ENCODE data around the gene POU6F2.

Gene POU6F2

DNA sequence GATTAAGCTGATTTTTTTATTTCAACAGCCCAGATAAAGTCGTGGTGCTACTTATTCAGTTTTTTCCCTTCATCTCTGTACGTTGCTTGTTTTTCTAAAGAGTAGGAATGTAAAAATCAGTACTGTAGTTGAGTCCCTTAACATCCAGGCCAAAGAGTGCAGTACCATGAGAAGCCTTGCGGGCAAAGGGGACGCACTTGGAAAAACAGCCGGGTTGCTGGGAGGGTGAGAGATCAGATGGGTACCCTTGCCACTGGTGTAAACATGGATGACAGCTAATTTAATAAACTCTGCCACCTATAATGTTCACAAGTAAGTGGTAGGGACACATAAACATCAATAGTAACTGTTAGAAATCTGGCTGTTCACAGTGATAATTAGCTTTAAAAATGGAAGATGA is 175.9 kb downstream of the POU6F2 start:
- Histone ChIP-seq H3K36me3 (ENCODE audit: control insufficient read depth, insufficient read depth, low read length) (no peaks in the 10 kb centered on the region), H3K27me3 (replicated peaks; ENCODE audit: control insufficient read depth, insufficient read depth, low read length, poor library complexity, severe bottlenecking) (peaks cover 4% of the 10 kb centered on the region), H3K4me1 (ENCODE audit: control insufficient read depth, insufficient read depth, low read length, poor library complexity, severe bottlenecking) (no peaks in the 10 kb centered on the region), H3K27ac (ENCODE audit: insufficient read depth, low read length, poor library complexity, severe bottlenecking) (no peak overlapping the region), H3K9me3 (ENCODE audit: control insufficient read depth, low read length) (no peaks in the 10 kb centered on the region), H3K4me3 (ENCODE audit: insufficient read depth, low read depth, low read length, poor library complexity, severe bottlenecking) (no peak overlapping the region)
- DNase-seq: no peak

DNA sequence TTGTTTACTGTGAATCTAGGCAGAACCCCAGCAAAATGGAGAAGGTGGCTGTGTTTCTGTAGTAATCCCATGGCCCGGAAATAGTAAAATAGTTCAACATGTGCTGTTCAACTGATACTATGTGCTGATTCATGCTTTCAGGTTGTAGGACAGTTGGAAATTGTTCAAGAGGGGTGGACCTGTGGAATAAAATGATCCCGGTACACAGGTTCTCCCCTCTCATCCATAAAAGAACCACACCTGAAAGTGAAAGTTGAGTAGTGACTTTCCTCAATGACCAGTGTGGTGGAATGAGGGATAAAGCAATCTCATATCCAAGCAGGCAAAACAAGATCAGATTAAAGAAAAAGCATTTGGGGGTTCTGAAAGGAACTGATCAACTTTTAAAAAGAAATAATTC is 177.1 kb downstream of the POU6F2 start:
- DNase-seq: no peak
- H3K4me1 ChIP-seq (ENCODE audit: control insufficient read depth, insufficient read depth, low read length, poor library complexity, severe bottlenecking): no peaks in the 10 kb centered on the region
- H3K36me3 ChIP-seq (ENCODE audit: control insufficient read depth, insufficient read depth, low read length): no peaks in the 10 kb centered on the region
- H3K27ac ChIP-seq (ENCODE audit: insufficient read depth, low read length, poor library complexity, severe bottlenecking): no peak overlapping the region
- H3K27me3 ChIP-seq (replicated peaks; ENCODE audit: control insufficient read depth, insufficient read depth, low read length, poor library complexity, severe bottlenecking): peaks cover 4% of the 10 kb centered on the region
- H3K9me3 ChIP-seq (ENCODE audit: control insufficient read depth, low read length): no peaks in the 10 kb centered on the region
- H3K4me3 ChIP-seq (ENCODE audit: insufficient read depth, low read depth, low read length, poor library complexity, severe bottlenecking): no peak overlapping the region

DNA sequence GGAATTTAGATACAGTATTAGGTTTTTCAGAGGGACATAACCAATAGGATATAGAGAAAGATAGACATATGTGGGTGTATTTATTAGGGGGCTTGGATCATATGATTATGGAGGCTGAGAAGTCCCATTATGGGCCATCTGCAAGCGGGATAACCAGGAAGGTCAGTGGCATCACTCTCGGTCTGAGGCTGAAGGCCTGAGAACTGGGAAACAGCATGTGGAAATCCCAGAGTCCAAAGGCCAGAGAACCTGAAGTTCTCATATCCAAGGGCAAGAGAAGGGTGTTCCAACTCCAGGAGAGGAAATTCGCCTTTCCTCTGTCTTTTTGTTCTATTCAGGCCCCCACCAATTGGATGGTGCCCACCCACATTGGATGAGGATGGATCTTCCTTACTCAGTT is 180.7 kb downstream of the POU6F2 start:
- Histone ChIP-seq H3K27me3 (replicated peaks; ENCODE audit: control insufficient read depth, insufficient read depth, low read length, poor library complexity, severe bottlenecking) (peaks cover 4% of the 10 kb centered on the region), H3K4me1 (ENCODE audit: control insufficient read depth, insufficient read depth, low read length, poor library complexity, severe bottlenecking) (no peaks in the 10 kb centered on the region), H3K27ac (ENCODE audit: insufficient read depth, low read length, poor library complexity, severe bottlenecking) (no peak overlapping the region), H3K4me3 (ENCODE audit: insufficient read depth, low read depth, low read length, poor library complexity, severe bottlenecking) (no peak overlapping the region), H3K9me3 (ENCODE audit: control insufficient read depth, low read length) (no peaks in the 10 kb centered on the region), H3K36me3 (ENCODE audit: control insufficient read depth, insufficient read depth, low read length) (no peaks in the 10 kb centered on the region)
- no peak for DNase-seq

DNA sequence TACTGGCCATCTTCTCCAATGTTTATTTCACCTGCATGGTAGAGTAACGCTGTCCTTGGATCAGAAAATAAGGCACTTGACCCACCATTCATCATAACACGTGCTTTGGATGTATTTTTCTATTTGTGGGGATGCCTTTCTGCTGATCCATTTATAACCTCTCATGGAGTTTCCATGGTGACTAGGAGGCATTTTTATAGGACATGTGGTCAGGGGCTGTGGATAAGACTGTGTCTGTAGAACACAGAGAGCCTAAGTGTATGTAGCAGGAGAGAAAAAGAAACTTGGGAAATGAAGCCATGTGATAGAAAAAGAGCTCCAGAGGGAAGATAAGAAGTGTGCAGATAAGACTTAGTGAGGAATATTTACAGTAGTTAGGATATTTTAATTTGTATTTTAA is 184.2 kb downstream of the POU6F2 start:
- no peak overlapping the region for H3K27ac ChIP-seq (ENCODE audit: insufficient read depth, low read length, poor library complexity, severe bottlenecking)
- H3K4me3 ChIP-seq (ENCODE audit: insufficient read depth, low read depth, low read length, poor library complexity, severe bottlenecking): no peak overlapping the region
- no peak for DNase-seq
- H3K4me1 ChIP-seq (ENCODE audit: control insufficient read depth, insufficient read depth, low read length, poor library complexity, severe bottlenecking): no peaks in the 10 kb centered on the region
- no peaks in the 10 kb centered on the region for H3K27me3 ChIP-seq (replicated peaks; ENCODE audit: control insufficient read depth, insufficient read depth, low read length, poor library complexity, severe bottlenecking)
- H3K9me3 ChIP-seq (ENCODE audit: control insufficient read depth, low read length): no peaks in the 10 kb centered on the region
- no peaks in the 10 kb centered on the region for H3K36me3 ChIP-seq (ENCODE audit: control insufficient read depth, insufficient read depth, low read length)

DNA sequence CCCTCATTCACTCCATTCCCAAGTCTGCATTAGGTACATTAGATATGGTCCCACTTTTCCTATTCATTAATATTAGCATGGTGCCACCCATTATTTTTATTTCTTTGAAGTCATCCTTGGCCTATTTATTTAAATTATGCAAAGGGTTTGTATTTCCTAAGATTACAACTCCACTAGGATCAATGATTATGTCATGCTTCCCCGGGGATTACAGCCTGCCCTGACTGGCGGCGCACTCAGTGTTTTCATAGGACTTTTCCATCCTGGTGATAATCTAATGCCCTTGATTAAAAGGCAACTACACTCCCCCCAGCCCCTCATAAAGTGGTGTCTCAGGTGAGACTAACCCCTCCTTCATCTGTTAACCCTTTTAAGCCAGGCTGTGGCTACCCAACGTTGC is 187.2 kb downstream of the POU6F2 start:
- H3K9me3 ChIP-seq (ENCODE audit: control insufficient read depth, low read length): no peaks in the 10 kb centered on the region
- DNase-seq: no peak
- no peaks in the 10 kb centered on the region for H3K36me3 ChIP-seq (ENCODE audit: control insufficient read depth, insufficient read depth, low read length)
- no peak overlapping the region for H3K4me3 ChIP-seq (ENCODE audit: insufficient read depth, low read depth, low read length, poor library complexity, severe bottlenecking)
- H3K27me3 ChIP-seq (replicated peaks; ENCODE audit: control insufficient read depth, insufficient read depth, low read length, poor library complexity, severe bottlenecking): no peaks in the 10 kb centered on the region
- H3K27ac ChIP-seq (ENCODE audit: insufficient read depth, low read length, poor library complexity, severe bottlenecking): no peak overlapping the region
- H3K4me1 ChIP-seq (ENCODE audit: control insufficient read depth, insufficient read depth, low read length, poor library complexity, severe bottlenecking): no peaks in the 10 kb centered on the region

DNA sequence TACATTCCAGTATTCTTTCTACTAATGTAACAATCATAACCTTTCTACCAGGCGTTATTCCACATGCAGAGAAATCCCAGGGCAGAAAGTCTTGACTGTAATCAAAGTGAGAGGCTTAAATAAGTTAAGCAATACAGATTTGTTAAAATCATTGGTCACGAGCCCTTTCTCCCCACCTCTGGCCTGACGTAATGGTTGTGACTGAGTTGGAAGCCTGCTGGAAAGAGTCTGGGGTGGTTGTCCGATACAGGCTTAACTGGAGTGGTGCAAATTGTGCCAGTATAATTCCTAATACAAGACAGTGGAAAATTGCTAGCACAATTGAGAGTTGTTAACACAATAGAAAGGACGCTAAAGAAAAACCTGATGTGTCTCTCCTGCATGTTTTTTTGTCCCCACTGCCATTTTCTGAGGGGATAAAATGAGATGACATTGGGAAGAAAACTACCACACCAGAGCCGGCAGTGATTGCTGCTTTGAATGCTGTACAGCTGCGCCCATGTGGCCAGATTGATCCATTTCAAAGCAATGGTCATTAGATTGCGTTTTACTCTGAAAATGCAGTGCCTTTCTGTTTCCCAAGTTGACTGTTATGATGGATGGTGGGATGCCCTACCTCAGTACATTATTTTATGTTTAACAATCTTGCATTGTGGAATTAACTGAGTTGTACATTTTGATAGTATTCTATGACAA is 190.8 kb downstream of the POU6F2 start:
- DNase-seq: no peak
- no peaks in the 10 kb centered on the region for H3K9me3 ChIP-seq (ENCODE audit: control insufficient read depth, low read length)
- H3K4me1 ChIP-seq (ENCODE audit: control insufficient read depth, insufficient read depth, low read length, poor library complexity, severe bottlenecking): no peaks in the 10 kb centered on the region
- H3K36me3 ChIP-seq (ENCODE audit: control insufficient read depth, insufficient read depth, low read length): no peaks in the 10 kb centered on the region
- H3K4me3 ChIP-seq (ENCODE audit: insufficient read depth, low read depth, low read length, poor library complexity, severe bottlenecking): no peak overlapping the region
- H3K27ac ChIP-seq (ENCODE audit: insufficient read depth, low read length, poor library complexity, severe bottlenecking): no peak overlapping the region
- H3K27me3 ChIP-seq (replicated peaks; ENCODE audit: control insufficient read depth, insufficient read depth, low read length, poor library complexity, severe bottlenecking): no peaks in the 10 kb centered on the region

DNA sequence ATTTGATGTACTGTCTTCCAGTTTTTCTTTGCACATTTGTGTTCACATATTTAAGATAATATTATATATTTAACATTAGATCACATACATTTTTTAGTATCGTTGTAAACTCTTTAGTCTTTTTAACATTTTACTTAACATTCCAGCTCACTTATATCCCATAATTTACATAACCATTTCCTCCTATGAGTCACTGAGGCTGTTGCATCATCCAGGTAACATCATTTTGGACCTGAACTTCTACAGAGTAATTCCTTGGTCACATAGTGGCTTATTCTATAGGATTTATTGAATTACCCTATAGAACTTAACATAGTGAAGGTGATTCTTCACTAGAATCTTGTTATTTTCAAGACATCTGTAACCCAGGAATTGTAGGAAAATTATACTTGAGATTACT is 194.4 kb downstream of the POU6F2 start:
- Histone ChIP-seq H3K27ac (ENCODE audit: insufficient read depth, low read length, poor library complexity, severe bottlenecking) (no peak overlapping the region), H3K4me1 (ENCODE audit: control insufficient read depth, insufficient read depth, low read length, poor library complexity, severe bottlenecking) (no peaks in the 10 kb centered on the region), H3K36me3 (ENCODE audit: control insufficient read depth, insufficient read depth, low read length) (no peaks in the 10 kb centered on the region), H3K27me3 (replicated peaks; ENCODE audit: control insufficient read depth, insufficient read depth, low read length, poor library complexity, severe bottlenecking) (no peaks in the 10 kb centered on the region), H3K9me3 (ENCODE audit: control insufficient read depth, low read length) (no peaks in the 10 kb centered on the region), H3K4me3 (ENCODE audit: insufficient read depth, low read depth, low read length, poor library complexity, severe bottlenecking) (no peak overlapping the region)
- DNase-seq: no peak

DNA sequence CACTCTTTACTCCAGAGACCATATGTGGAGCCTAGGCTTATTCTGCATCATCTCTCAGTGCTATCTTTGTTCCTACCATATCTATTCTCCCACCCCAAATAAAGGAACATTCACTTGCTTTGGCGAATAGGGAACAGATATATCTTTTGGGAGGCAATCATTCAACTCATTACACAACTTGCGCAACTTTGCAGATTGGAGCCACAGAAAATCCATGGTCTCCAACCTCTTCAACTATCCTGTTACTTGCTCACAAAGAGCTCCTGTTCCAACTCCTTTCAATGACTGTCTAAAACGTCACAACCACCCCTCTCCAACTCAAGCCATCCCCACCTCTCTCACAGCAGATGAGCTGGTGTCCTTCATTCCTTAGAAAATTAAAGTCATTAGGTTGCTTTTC is 203.7 kb downstream of the POU6F2 start:
- Histone ChIP-seq H3K36me3 (ENCODE audit: control insufficient read depth, insufficient read depth, low read length) (no peaks in the 10 kb centered on the region), H3K27ac (ENCODE audit: insufficient read depth, low read length, poor library complexity, severe bottlenecking) (no peak overlapping the region)

DNA sequence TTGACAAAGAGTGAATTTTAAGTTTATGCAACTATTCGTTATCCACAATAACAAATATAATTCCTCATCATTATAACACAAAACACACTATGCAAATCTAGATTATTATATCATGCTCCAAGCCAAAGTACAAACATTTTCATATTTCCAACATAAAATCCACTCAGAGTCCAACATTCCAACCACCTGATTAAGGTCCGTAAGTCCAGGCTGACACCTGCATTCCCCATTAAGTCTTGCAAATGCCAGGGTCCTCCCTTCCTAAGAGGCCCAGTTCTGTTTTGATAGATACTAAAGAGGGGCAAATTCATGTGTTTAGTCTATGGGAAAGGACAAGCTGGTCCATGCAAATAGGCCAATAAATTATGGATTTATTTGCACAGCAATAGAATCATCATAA is 206.1 kb downstream of the POU6F2 start:
- Histone ChIP-seq H3K4me1 (ENCODE audit: control insufficient read depth, insufficient read depth, low read length, poor library complexity, severe bottlenecking) (no peaks in the 10 kb centered on the region), H3K27ac (ENCODE audit: insufficient read depth, low read length, poor library complexity, severe bottlenecking) (no peak overlapping the region), H3K9me3 (ENCODE audit: control insufficient read depth, low read length) (no peaks in the 10 kb centered on the region), H3K4me3 (ENCODE audit: insufficient read depth, low read depth, low read length, poor library complexity, severe bottlenecking) (no peak overlapping the region), H3K36me3 (ENCODE audit: control insufficient read depth, insufficient read depth, low read length) (no peaks in the 10 kb centered on the region), H3K27me3 (replicated peaks; ENCODE audit: control insufficient read depth, insufficient read depth, low read length, poor library complexity, severe bottlenecking) (no peaks in the 10 kb centered on the region)
- no peak for DNase-seq

More for the DNA sequence above, 203.7 kb downstream of the POU6F2 start:
- no peaks in the 10 kb centered on the region for H3K9me3 ChIP-seq (ENCODE audit: control insufficient read depth, low read length)
- H3K4me3 ChIP-seq (ENCODE audit: insufficient read depth, low read depth, low read length, poor library complexity, severe bottlenecking): no peak overlapping the region
- no peak for DNase-seq
- H3K4me1 ChIP-seq (ENCODE audit: control insufficient read depth, insufficient read depth, low read length, poor library complexity, severe bottlenecking): no peaks in the 10 kb centered on the region
- H3K27me3 ChIP-seq (replicated peaks; ENCODE audit: control insufficient read depth, insufficient read depth, low read length, poor library complexity, severe bottlenecking): no peaks in the 10 kb centered on the region

DNA sequence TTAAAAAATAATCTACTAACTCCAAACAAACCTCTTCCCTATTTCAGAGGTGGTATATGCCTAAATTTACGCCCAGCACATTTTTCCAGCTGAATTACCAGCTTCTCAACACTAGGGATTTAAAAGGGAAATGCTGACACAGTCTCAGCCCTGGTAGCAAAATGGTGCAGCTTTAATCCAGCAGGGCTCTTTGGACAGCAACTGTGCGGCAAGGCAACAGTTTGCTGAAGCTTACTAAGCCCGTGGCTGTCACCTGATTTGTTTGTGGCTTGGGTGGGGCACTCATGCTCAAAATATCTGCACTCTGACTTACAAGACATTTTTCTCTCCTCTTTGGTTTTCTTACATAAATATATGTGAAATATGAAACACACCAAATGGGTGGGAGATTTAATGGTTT is 206.7 kb downstream of the POU6F2 start:
- Histone ChIP-seq H3K4me1 (ENCODE audit: control insufficient read depth, insufficient read depth, low read length, poor library complexity, severe bottlenecking) (no peaks in the 10 kb centered on the region), H3K9me3 (ENCODE audit: control insufficient read depth, low read length) (no peaks in the 10 kb centered on the region), H3K36me3 (ENCODE audit: control insufficient read depth, insufficient read depth, low read length) (no peaks in the 10 kb centered on the region), H3K27me3 (replicated peaks; ENCODE audit: control insufficient read depth, insufficient read depth, low read length, poor library complexity, severe bottlenecking) (no peaks in the 10 kb centered on the region), H3K27ac (ENCODE audit: insufficient read depth, low read length, poor library complexity, severe bottlenecking) (no peak overlapping the region), H3K4me3 (ENCODE audit: insufficient read depth, low read depth, low read length, poor library complexity, severe bottlenecking) (no peak overlapping the region)
- no peak for DNase-seq
